ENCODE measurements around the gene SEC61A2. TPM values are rescaled to one million over a fixed set of nuclear protein-coding genes. Genes with fewer than 3 reads are reported as not detected.

The SEC61A2 gene
- total and polyA plus RNA-seq, 11 donors: 5.5 to 17.0 (median 9.2) TPM

DNA sequence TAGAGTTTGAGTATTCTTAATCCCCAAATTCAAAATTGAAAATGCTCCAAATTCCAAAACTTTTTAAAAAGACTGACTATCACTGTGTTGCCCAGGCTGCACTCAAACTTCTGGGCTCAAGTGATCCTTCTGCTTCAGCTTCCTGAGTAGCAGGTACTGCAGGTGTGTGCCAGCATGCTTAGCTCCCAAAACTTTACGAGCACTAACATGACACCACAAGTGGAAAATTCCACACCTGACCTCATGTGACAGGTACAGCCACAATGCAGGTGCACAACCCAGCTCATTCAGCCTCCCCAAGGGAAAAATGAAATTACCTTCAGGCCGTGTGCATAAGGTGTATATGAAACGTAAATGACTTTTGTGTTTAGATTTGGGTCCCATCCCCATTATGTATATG lies 83.0 kb downstream of the SEC61A2 start:
- H3K27me3 ChIP-seq: no peaks in the 10 kb centered on the region
- no peaks in the 10 kb centered on the region for H3K9me3 ChIP-seq
- intact Hi-C loops (cut with DNase I): loop anchor here in 1 of 10 donors (10.0 kb wide), 1 partner anchor 442 kb away; no protein-coding TSS in a partner anchor
- no peak overlapping the region for H3K4me3 ChIP-seq
- peaks cover 0 to 82% (median 66%) of the 10 kb centered on the region in 9 donors for H3K36me3 ChIP-seq
- ATAC-seq (no peak), DNase-seq (no peak)
- H3K27ac ChIP-seq: no peak overlapping the region
- 92 to 97% (median 94%) methylated on average over 3 of the region's 3 CpGs for WGBS, 4 donors
- no peak for TF ChIP-seq POLR2A (IDR thresholded peaks at IDR 0.05)
- TF ChIP-seq, protein P1, sequence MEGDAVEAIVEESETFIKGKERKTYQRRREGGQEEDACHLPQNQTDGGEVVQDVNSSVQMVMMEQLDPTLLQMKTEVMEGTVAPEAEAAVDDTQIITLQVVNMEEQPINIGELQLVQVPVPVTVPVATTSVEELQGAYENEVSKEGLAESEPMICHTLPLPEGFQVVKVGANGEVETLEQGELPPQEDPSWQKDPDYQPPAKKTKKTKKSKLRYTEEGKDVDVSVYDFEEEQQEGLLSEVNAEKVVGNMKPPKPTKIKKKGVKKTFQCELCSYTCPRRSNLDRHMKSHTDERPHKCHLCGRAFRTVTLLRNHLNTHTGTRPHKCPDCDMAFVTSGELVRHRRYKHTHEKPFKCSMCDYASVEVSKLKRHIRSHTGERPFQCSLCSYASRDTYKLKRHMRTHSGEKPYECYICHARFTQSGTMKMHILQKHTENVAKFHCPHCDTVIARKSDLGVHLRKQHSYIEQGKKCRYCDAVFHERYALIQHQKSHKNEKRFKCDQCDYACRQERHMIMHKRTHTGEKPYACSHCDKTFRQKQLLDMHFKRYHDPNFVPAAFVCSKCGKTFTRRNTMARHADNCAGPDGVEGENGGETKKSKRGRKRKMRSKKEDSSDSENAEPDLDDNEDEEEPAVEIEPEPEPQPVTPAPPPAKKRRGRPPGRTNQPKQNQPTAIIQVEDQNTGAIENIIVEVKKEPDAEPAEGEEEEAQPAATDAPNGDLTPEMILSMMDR (IDR thresholded peaks at IDR 0.05): no peak
- peaks cover 0 to 21% (median 10%) of the 10 kb centered on the region in 12 donors for H3K4me1 ChIP-seq

DNA sequence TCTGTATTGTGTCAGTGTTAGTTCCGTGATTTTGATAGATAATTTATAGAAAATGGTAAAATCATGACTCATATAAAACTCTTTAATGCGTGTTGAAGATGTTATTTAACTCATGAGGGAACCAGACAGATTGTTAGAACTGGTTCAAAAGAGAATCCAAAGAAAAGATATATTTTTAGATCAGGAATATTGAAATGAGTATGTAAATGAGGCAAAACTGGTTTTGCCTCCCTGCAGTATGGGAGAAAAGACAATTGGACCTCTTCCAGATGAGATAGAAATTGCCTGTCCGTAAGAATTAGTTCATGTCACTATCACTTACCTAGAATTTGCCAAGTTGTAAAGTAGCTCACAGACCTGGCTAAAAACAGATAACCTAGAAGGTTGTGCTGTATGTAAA lies 84.1 kb downstream of the SEC61A2 start:
- Histone ChIP-seq H3K9me3 (no peaks in the 10 kb centered on the region), H3K27ac (no peak overlapping the region), H3K27me3 (no peaks in the 10 kb centered on the region), H3K36me3 (peaks cover 0 to 82% (median 69%) of the 10 kb centered on the region in 9 donors), H3K4me3 (no peak overlapping the region), H3K4me1 (peaks cover 0 to 21% (median 10%) of the 10 kb centered on the region in 12 donors)
- TF ChIP-seq POLR2A (IDR thresholded peaks at IDR 0.05): no peak
- TF ChIP-seq, protein P1 (IDR thresholded peaks at IDR 0.05): no peak
- WGBS, 4 donors: 68 to 79% (median 74%) methylated on average over 3 of the region's 3 CpGs
- DNase-seq (no peak), ATAC-seq (no peak)
- intact Hi-C loops (cut with DNase I): loop anchor here in 2 of 10 donors (2.0 to 10.0 kb wide), 2 partner anchors 441 to 497 kb away; no protein-coding TSS in a partner anchor

DNA sequence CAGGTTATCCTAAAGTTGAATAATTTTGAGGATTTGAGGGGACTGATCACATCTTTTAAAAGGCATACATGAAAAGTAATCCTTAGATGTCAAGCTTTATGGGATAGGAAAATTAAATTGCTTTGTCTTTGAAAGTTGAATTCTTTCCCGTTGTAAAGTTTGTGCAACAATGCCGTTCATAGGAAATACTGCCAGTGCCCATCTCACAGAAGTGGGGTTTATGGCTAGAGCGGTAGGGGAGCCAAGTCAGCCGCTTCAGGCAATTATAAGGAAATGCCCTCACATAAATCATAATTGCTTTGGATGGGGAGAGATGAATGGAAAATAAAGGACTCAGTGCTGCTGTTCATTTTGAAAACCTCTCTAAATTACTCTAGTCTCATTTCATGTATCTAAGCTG lies 84.6 kb downstream of the SEC61A2 start:
- ATAC-seq: no peak
- peaks cover 0 to 82% (median 73%) of the 10 kb centered on the region in 9 donors for H3K36me3 ChIP-seq
- peaks cover 0 to 21% (median 10%) of the 10 kb centered on the region in 12 donors for H3K4me1 ChIP-seq
- no peaks in the 10 kb centered on the region for H3K27me3 ChIP-seq
- H3K9me3 ChIP-seq: no peaks in the 10 kb centered on the region
- TF ChIP-seq, protein P1 (IDR thresholded peaks at IDR 0.05): no peak
- no peak for TF ChIP-seq POLR2A (IDR thresholded peaks at IDR 0.05)
- H3K27ac ChIP-seq: peak overlapping the region in 2 of 12 donors; percentile 33 to 45
- DNase-seq: no peak
- H3K4me3 ChIP-seq: no peak overlapping the region
- WGBS, 4 donors: 84 to 93% (median 90%) methylated on average over 4 of the region's 4 CpGs
- intact Hi-C loops (cut with DNase I): loop anchor here in 2 of 10 donors (2.0 to 10.0 kb wide), 2 partner anchors 441 to 497 kb away; no protein-coding TSS in a partner anchor

DNA sequence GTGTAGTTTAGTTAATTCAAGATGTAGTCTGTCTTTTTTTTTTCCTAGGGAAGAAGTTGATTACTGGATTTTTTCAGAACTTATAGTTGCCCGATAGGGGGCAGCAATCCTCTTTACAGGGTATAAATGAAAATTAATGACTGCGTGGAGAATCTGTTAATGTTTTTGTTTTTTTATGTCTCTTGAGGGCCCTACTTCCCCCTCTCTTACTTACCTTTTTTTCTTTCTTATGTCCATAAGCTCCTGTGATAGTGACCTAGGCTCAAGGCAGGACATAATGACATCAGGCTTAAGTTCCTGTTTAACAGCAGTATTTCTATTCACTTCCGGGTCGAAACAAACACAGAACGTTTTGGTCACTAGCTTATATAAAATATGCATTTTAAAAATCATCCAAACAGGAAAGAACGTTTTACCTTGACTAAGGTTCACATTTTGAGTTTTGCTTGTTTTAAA lies 85.3 kb downstream of the SEC61A2 start:
- peak in 2 of 4 donors; percentile 22 to 34 for ATAC-seq
- H3K36me3 ChIP-seq: peaks cover 0 to 82% (median 73%) of the 10 kb centered on the region in 9 donors
- no peaks in the 10 kb centered on the region for H3K27me3 ChIP-seq
- H3K27ac ChIP-seq: peak overlapping the region in 2 of 12 donors; percentile 33 to 45
- H3K4me3 ChIP-seq: peak overlapping the region in 5 of 12 donors; percentile 11 to 35 (median 14)
- WGBS, 4 donors: 32 to 36% (median 35%) methylated on average over 6 of the region's 6 CpGs
- intact Hi-C loops (cut with DNase I): loop anchor here in 4 of 10 donors (2.0 to 10.0 kb wide), 3 partner anchors 440 to 498 kb away; no protein-coding TSS in a partner anchor
- DNase-seq: no peak
- peaks cover 0 to 21% (median 10%) of the 10 kb centered on the region in 12 donors for H3K4me1 ChIP-seq
- TF ChIP-seq, protein P1 (IDR thresholded peaks at IDR 0.05): peak; percentile 60 to 78 (median 70)
- TF ChIP-seq POLR2A (IDR thresholded peaks at IDR 0.05): no peak
- H3K9me3 ChIP-seq: no peaks in the 10 kb centered on the region

MicroRNA genes within 50 kb of the gene (microRNA counts, 767-probe panel; counts per million panel counts)
- 1,530 to 1,887 counts per million in 2 donors for microRNA hsa-miR-548ak

Small RNA genes lying within 50 kb of the gene (microRNA-seq; reads per million reads assigned to microRNA genes)
- gene MIR548AK: 0 reads per million in 4 donors

Other genes with a start within 250 kb of the SEC61A2 start
- gene UPF2, start 86.9 kb upstream of the SEC61A2 start, total RNA-seq: 10 to 100 TPM; 12.3 to 20.9 (median 15.8) TPM
- gene UPF2, start 86.9 kb upstream of the SEC61A2 start, polyA plus RNA-seq: 10 to 100 TPM in 1 of 2 donors, 1 to 10 TPM in 1; 7.9 to 15.7 TPM
- 10 to 100 TPM; 14.0 to 44.3 (median 31.4) TPM for gene DHTKD1, start 60.7 kb upstream of the SEC61A2 start, total RNA-seq
- gene DHTKD1, start 60.7 kb upstream of the SEC61A2 start, polyA plus RNA-seq: 10 to 100 TPM; 11.4 to 18.9 TPM
- gene NUDT5, start 66.2 kb downstream of the SEC61A2 start, total RNA-seq: 10 to 100 TPM in 4 of 9 donors, 1 to 10 TPM in 5; 5.0 to 23.3 (median 8.9) TPM
- gene NUDT5, start 66.2 kb downstream of the SEC61A2 start, polyA plus RNA-seq: 10 to 100 TPM in 1 of 2 donors, 1 to 10 TPM in 1; 9.2 to 20.2 TPM
- gene CDC123, start 66.5 kb downstream of the SEC61A2 start, total RNA-seq: 10 to 100 TPM; 40.6 to 62.0 (median 52.7) TPM
- 10 to 100 TPM; 21.9 to 66.3 TPM for gene CDC123, start 66.5 kb downstream of the SEC61A2 start, polyA plus RNA-seq
- gene CAMK1D, start 219.9 kb downstream of the SEC61A2 start, total RNA-seq: 10 to 100 TPM in 2 of 9 donors, 1 to 10 TPM in 7; 1.8 to 16.0 (median 3.1) TPM
- gene CAMK1D, start 219.9 kb downstream of the SEC61A2 start, polyA plus RNA-seq: 1 to 10 TPM; 1.4 to 2.0 TPM

All from heart left ventricle (tissue), 16 donors.